Right ventricle myocardium inferior (tissue), 1 donor: ENCODE results near the gene UNC5A. TPM values are rescaled to one million over a fixed set of nuclear protein-coding genes. Genes with fewer than 3 reads are reported as not detected.

Experiments
- ATAC-seq: fragments of 200-7000 bp; cut with Tn5 transposase; one replicate; pipeline ENCODE4 v1.9.1; 2020; ENCODE audit warnings: mild to moderate bottlenecking, moderate library complexity
- DNase-seq: peaks from one replicate; pipeline ENCODE4 v3.0.0; 2021; ENCODE audit errors: missing footprints
- intact Hi-C: fragments of 100-400 bp; cut with DNase I; formaldehyde crosslinking; loops from one replicate; pipeline ENCODE4 v1.11.0; 2022
- total RNA-seq: library from RNA; stranded (reverse); fragmentation: NEBNext Ultra II Directional; extraction: Animal tissue kit (Norgen Biotek cat#: 25700); gene quantifications from one replicate; pipeline ENCODE4 v1.2.1, GENCODE V29; 2021
- donor health status: DM: no; HTN: yes; CAD: no; lungs with severe emphysema.

UNC5A gene
- total RNA-seq, 1 donor from 2014 or later: 0.08 TPM

DNA sequence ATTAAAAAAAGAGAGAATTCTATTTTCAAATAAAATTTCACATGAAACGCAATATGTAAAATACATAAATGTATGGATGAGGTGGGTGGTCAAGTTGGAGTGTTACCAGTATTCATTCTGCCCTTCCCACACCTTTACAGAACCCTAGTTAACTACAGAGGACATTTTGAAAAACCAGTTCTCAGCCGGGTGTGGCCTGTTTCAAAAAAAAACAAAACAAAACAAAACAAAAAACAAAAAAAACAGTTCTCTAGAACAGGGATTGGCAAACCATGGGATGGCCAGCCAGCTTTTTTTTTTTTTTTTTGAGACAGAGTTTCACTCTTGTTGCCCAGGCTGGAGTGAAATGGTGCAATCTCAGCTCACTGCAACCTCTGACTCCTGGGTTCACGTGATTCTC is 117.2 kb downstream of the UNC5A start:
- intact Hi-C loops: no loop called here
- DNase-seq: no peak
- no peak for ATAC-seq

DNA sequence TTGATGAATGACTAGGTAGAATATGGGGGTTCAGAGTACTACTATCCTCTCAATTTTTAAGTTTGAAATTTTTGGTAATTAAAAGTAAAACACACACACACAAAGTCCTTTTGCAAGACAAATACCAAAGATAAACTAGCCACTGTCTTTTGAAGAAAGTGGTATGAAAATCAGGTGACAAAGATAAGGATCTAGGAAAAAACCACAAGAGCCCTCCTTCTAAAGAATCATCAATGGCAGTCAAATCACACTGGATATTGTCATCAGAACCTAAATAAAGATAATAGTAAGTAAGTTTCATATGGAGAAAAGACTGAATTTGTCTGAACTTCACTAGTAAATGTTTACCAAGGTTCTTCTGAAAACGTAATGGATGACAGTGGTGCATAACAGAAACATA is 119.3 kb downstream of the UNC5A start:
- ATAC-seq: no peak
- no peak for DNase-seq
- intact Hi-C loops: no loop called here

Other genes starting within 250 kb of the UNC5A start
- gene GPRIN1, start 200.4 kb upstream of the UNC5A start, total RNA-seq: 0.41 TPM
- gene SNCB, start 180.0 kb upstream of the UNC5A start, total RNA-seq: not detected
- gene EIF4E1B, start 179.9 kb upstream of the UNC5A start, total RNA-seq: not detected
- gene TSPAN17, start 163.1 kb upstream of the UNC5A start, total RNA-seq: 30.0 TPM
- gene HK3, start 88.8 kb downstream of the UNC5A start, total RNA-seq: 6.4 TPM
- gene UIMC1, start 196.2 kb downstream of the UNC5A start, total RNA-seq: 34.3 TPM
- gene ZNF346, start 212.1 kb downstream of the UNC5A start, total RNA-seq: 6.2 TPM